ENCODE measurements around the gene OR51M1. TPM values are rescaled to one million over a fixed set of nuclear protein-coding genes. Genes with fewer than 3 reads are reported as not detected.
"Not testable (repeated sequence)": the region's sequence is repeated elsewhere in the genome, so short reads cannot be mapped to it uniquely, and the experiment has no call there.

Gene OR51M1
- total RNA-seq, 2 donors from 2014 or later: not detected

- no peaks in the 10 kb centered on the region for H3K36me3 Mint-ChIP-seq (ENCODE audit: insufficient read depth in 2 of 2)
- no peak for DNase-seq
Measured at GRCh38 chr11:5364214-5364613, 19.4 kb upstream of the OR51M1 start.

GRCh38 chr11:5366365-5366764 lies 17.2 kb upstream of the OR51M1 start:
- H3K36me3 Mint-ChIP-seq (ENCODE audit: insufficient read depth in 2 of 2); ATAC-seq (replicated peaks in 1 of 2); H3K4me1 Mint-ChIP-seq (ENCODE audit: low read depth); H3K4me3 Mint-ChIP-seq; DNase-seq; H3K27me3 Mint-ChIP-seq (ENCODE audit: low read depth); H3K9me3 Mint-ChIP-seq; H3K27ac Mint-ChIP-seq: not testable (repeated sequence)

More at GRCh38 chr11:5364214-5364613, 19.4 kb upstream of the OR51M1 start:
- H3K27ac Mint-ChIP-seq: no peak overlapping the region
- H3K9me3 Mint-ChIP-seq: peaks cover 3 to 6% of the 10 kb centered on the region in 2 donors
- no peak for ATAC-seq (replicated peaks in 1 of 2)
- no peaks in the 10 kb centered on the region for H3K4me1 Mint-ChIP-seq (ENCODE audit: low read depth)
- no peak overlapping the region for H3K4me3 Mint-ChIP-seq
- H3K27me3 Mint-ChIP-seq (ENCODE audit: low read depth): peaks cover 7% of the 10 kb centered on the region

- Mint-ChIP-seq H3K4me3 (no peak overlapping the region), H3K27ac (no peak overlapping the region), H3K4me1 (ENCODE audit: low read depth) (no peaks in the 10 kb centered on the region), H3K9me3 (peaks cover 3 to 4% of the 10 kb centered on the region in 2 donors), H3K27me3 (ENCODE audit: low read depth) (peaks cover 7% of the 10 kb centered on the region), H3K36me3 (ENCODE audit: insufficient read depth in 2 of 2) (no peaks in the 10 kb centered on the region)
- no peak for DNase-seq
- ATAC-seq (replicated peaks in 1 of 2): no peak
Measured at GRCh38 chr11:5366856-5367255, 16.8 kb upstream of the OR51M1 start.

GRCh38 chr11:5367448-5368074 lies 16.1 kb upstream of the OR51M1 start:
- Mint-ChIP-seq H3K27ac (no peak overlapping the region), H3K36me3 (ENCODE audit: insufficient read depth in 2 of 2) (no peaks in the 10 kb centered on the region), H3K4me3 (no peak overlapping the region), H3K9me3 (peaks cover 3 to 4% of the 10 kb centered on the region in 2 donors), H3K4me1 (ENCODE audit: low read depth) (no peaks in the 10 kb centered on the region), H3K27me3 (ENCODE audit: low read depth) (peaks cover 7% of the 10 kb centered on the region)
- ATAC-seq (replicated peaks in 1 of 2): no peak
- DNase-seq: no peak

GRCh38 chr11:5368502-5369043 lies 15.0 kb upstream of the OR51M1 start:
- DNase-seq (no peak), ATAC-seq (replicated peaks in 1 of 2) (no peak)
- Mint-ChIP-seq H3K36me3 (ENCODE audit: insufficient read depth in 2 of 2) (no peaks in the 10 kb centered on the region), H3K4me3 (no peak overlapping the region), H3K4me1 (ENCODE audit: low read depth) (no peaks in the 10 kb centered on the region), H3K9me3 (peaks cover 2 to 3% of the 10 kb centered on the region in 2 donors), H3K27ac (no peak overlapping the region), H3K27me3 (ENCODE audit: low read depth) (peaks cover 7% of the 10 kb centered on the region)

- Mint-ChIP-seq H3K36me3 (ENCODE audit: insufficient read depth in 2 of 2) (no peaks in the 10 kb centered on the region), H3K4me3 (no peak overlapping the region), H3K27ac (no peak overlapping the region), H3K9me3 (peaks cover 0 to 2% of the 10 kb centered on the region in 2 donors), H3K27me3 (ENCODE audit: low read depth) (peaks cover 7% of the 10 kb centered on the region), H3K4me1 (ENCODE audit: low read depth) (no peaks in the 10 kb centered on the region)
- no peak for DNase-seq
- no peak for ATAC-seq (replicated peaks in 1 of 2)
Measured at GRCh38 chr11:5369789-5370188, 13.8 kb upstream of the OR51M1 start.

- Mint-ChIP-seq H3K9me3 (no peaks in the 10 kb centered on the region), H3K36me3 (ENCODE audit: insufficient read depth in 2 of 2) (no peaks in the 10 kb centered on the region), H3K4me1 (ENCODE audit: low read depth) (no peaks in the 10 kb centered on the region), H3K4me3 (no peak overlapping the region), H3K27me3 (ENCODE audit: low read depth) (no peaks in the 10 kb centered on the region), H3K27ac (no peak overlapping the region)
- peak; percentile 25 to 51 for DNase-seq
- peak in 1 of 2 donors; percentile 43 for ATAC-seq (replicated peaks in 1 of 2)
Measured at GRCh38 chr11:5380740-5381342, 2.8 kb upstream of the OR51M1 start.

- H3K36me3 Mint-ChIP-seq (ENCODE audit: insufficient read depth in 2 of 2): no peaks in the 10 kb centered on the region
- no peak for ATAC-seq (replicated peaks in 1 of 2)
- no peak for DNase-seq
- no peaks in the 10 kb centered on the region for H3K4me1 Mint-ChIP-seq (ENCODE audit: low read depth)
- H3K27me3 Mint-ChIP-seq (ENCODE audit: low read depth): no peaks in the 10 kb centered on the region
- H3K4me3 Mint-ChIP-seq: no peak overlapping the region
- H3K9me3 Mint-ChIP-seq: no peaks in the 10 kb centered on the region
- H3K27ac Mint-ChIP-seq: no peak overlapping the region
Measured at GRCh38 chr11:5384335-5384734, 723 bp downstream of the OR51M1 start.

GRCh38 chr11:5390210-5390609 lies 6.6 kb downstream of the OR51M1 start:
- DNase-seq (no peak), ATAC-seq (replicated peaks in 1 of 2) (no peak)
- H3K9me3 Mint-ChIP-seq: no peaks in the 10 kb centered on the region
- H3K4me1 Mint-ChIP-seq (ENCODE audit: low read depth): no peaks in the 10 kb centered on the region
- H3K27ac Mint-ChIP-seq: no peak overlapping the region
- H3K4me3 Mint-ChIP-seq: no peak overlapping the region
- no peaks in the 10 kb centered on the region for H3K36me3 Mint-ChIP-seq (ENCODE audit: insufficient read depth in 2 of 2)
- no peaks in the 10 kb centered on the region for H3K27me3 Mint-ChIP-seq (ENCODE audit: low read depth)

- H3K4me3 Mint-ChIP-seq: no peak overlapping the region
- no peaks in the 10 kb centered on the region for H3K4me1 Mint-ChIP-seq (ENCODE audit: low read depth)
- H3K9me3 Mint-ChIP-seq: no peaks in the 10 kb centered on the region
- H3K36me3 Mint-ChIP-seq (ENCODE audit: insufficient read depth in 2 of 2): no peaks in the 10 kb centered on the region
- H3K27ac Mint-ChIP-seq: no peak overlapping the region
- no peaks in the 10 kb centered on the region for H3K27me3 Mint-ChIP-seq (ENCODE audit: low read depth)
- ATAC-seq (replicated peaks in 1 of 2) (no peak), DNase-seq (no peak)
Measured at GRCh38 chr11:5394091-5394490, 10.5 kb downstream of the OR51M1 start.

- H3K4me1 Mint-ChIP-seq (ENCODE audit: low read depth): no peaks in the 10 kb centered on the region
Measured at GRCh38 chr11:5398936-5399335, 15.3 kb downstream of the OR51M1 start.

GRCh38 chr11:5405173-5405572 lies 21.6 kb downstream of the OR51M1 start:
- H3K9me3 Mint-ChIP-seq: no peaks in the 10 kb centered on the region
- ATAC-seq (replicated peaks in 1 of 2): no peak
- DNase-seq: no peak
- H3K4me3 Mint-ChIP-seq: no peak overlapping the region
- no peaks in the 10 kb centered on the region for H3K4me1 Mint-ChIP-seq (ENCODE audit: low read depth)
- peaks cover 17% of the 10 kb centered on the region for H3K27me3 Mint-ChIP-seq (ENCODE audit: low read depth)
- H3K36me3 Mint-ChIP-seq (ENCODE audit: insufficient read depth in 2 of 2): no peaks in the 10 kb centered on the region
- no peak overlapping the region for H3K27ac Mint-ChIP-seq

More at GRCh38 chr11:5398936-5399335, 15.3 kb downstream of the OR51M1 start:
- H3K9me3 Mint-ChIP-seq: no peaks in the 10 kb centered on the region
- peaks cover 7% of the 10 kb centered on the region for H3K27me3 Mint-ChIP-seq (ENCODE audit: low read depth)
- H3K36me3 Mint-ChIP-seq (ENCODE audit: insufficient read depth in 2 of 2): no peaks in the 10 kb centered on the region
- ATAC-seq (replicated peaks in 1 of 2) (no peak), DNase-seq (no peak)
- H3K4me3 Mint-ChIP-seq: no peak overlapping the region
- H3K27ac Mint-ChIP-seq: no peak overlapping the region

- Mint-ChIP-seq H3K27me3 (ENCODE audit: low read depth) (peaks cover 14% of the 10 kb centered on the region), H3K4me3 (no peak overlapping the region), H3K9me3 (no peaks in the 10 kb centered on the region), H3K27ac (no peak overlapping the region), H3K36me3 (ENCODE audit: insufficient read depth in 2 of 2) (no peaks in the 10 kb centered on the region), H3K4me1 (ENCODE audit: low read depth) (no peaks in the 10 kb centered on the region)
- ATAC-seq (replicated peaks in 1 of 2) (no peak), DNase-seq (no peak)
Measured at GRCh38 chr11:5420993-5421392, 37.4 kb downstream of the OR51M1 start.

- Mint-ChIP-seq H3K36me3 (ENCODE audit: insufficient read depth in 2 of 2) (no peaks in the 10 kb centered on the region), H3K4me1 (ENCODE audit: low read depth) (no peaks in the 10 kb centered on the region), H3K27me3 (ENCODE audit: low read depth) (peaks cover 14% of the 10 kb centered on the region), H3K9me3 (no peaks in the 10 kb centered on the region), H3K27ac (no peak within 1 kb of the TSS), H3K4me3 (no peak within 1 kb of the TSS)
- no peak for ATAC-seq (replicated peaks in 1 of 2)
- no peak for DNase-seq
Measured at GRCh38 chr11:5421811-5422210, 38.2 kb downstream of the OR51M1 start, which contains the start of gene OR51Q1. TSS of gene OR51Q1 (plus strand) at chr11:5422111. CDS start at chr11:5422201, 90 bp downstream.

All from activated T-cell treated with anti-CD3 and anti-CD28 coated beads, Interleukin-2, amount 50 U/mL, for 72 hours (primary cell).